ENCODE results near the gene DCHS1.

Gene DCHS1

DNA sequence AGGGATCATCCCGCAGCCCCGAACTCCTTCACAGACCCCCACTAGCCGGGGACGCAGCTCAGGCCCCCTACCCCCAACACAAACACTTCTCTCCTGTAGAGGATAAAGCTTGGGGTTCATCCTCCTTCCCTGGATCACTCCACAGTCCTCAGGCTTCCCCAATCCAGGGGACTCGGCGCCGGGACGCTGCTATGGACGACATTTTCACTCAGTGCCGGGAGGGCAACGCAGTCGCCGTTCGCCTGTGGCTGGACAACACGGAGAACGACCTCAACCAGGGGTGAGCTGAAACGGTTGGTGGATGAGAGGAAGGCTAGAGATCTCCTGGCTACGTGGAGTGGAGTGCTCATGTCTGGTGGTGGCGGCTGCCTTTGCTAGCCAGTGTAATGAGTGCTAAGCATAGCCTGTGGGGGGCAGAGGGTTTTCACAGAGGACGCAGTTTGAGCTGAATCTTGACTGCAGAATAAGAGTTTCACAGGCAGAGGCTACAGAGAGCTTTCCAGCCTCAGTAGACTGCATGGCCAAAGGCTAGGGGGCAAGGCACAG is 51.5 kb downstream of the DCHS1 start:
- Histone ChIP-seq H3K27ac (ENCODE audit: insufficient read depth in 1 of 2, low read depth in 1 of 2, low read length in 2 of 2, poor library complexity in 1 of 2, severe bottlenecking in 2 of 2) (peak overlapping the region; percentile 82 to 87), H3K36me3 (ENCODE audit: control insufficient read depth in 4 of 4, insufficient read depth in 4 of 4, low read length in 3 of 4) (peaks cover 18 to 43% (median 38%) of the 10 kb centered on the region in 4 experiments), H3K9me3 (ENCODE audit: control extremely low read depth in 1 of 5, control insufficient read depth in 4 of 5, insufficient read depth in 2 of 5, low read depth in 1 of 5, low read length in 4 of 5) (no peaks in the 10 kb centered on the region), H3K4me1 (ENCODE audit: control extremely low read depth in 1 of 4, control insufficient read depth in 4 of 4, insufficient read depth in 4 of 4, low read length in 3 of 4) (peaks cover 34 to 70% (median 60%) of the 10 kb centered on the region in 4 experiments), H3K4me3 (ENCODE audit: control insufficient read depth in 1 of 7, extremely low read depth in 1 of 7, insufficient read depth in 4 of 7, low read depth in 2 of 7, low read length in 6 of 7) (peak overlapping the region; percentile 61 to 97 (median 86)), H3K27me3 (replicated peaks in 2 of 5; ENCODE audit: control insufficient read depth in 4 of 5, insufficient read depth in 5 of 5, low read length in 4 of 5) (no peaks in the 10 kb centered on the region)
- peak; percentile 56 to 81 (median 73) for DNase-seq
- CTCF ChIA-PET, result interaction anchor here (1.0 to 2.2 kb wide), 13 partner anchors 9 to 99 kb away, joined by 3 to 12 read pairs (median 3); partner anchors contain the start of genes MRPL17 and TPP1
- POLR2A ChIA-PET, result interaction anchor here (0.9 to 2.0 kb wide), 2 partner anchors 14 to 19 kb away, joined by 3 to 8 read pairs; no protein-coding TSS in a partner anchor
- WGBS (ENCODE audit: insufficient coverage), result 0% methylated on average over 18 of the region's 20 CpGs

DNA sequence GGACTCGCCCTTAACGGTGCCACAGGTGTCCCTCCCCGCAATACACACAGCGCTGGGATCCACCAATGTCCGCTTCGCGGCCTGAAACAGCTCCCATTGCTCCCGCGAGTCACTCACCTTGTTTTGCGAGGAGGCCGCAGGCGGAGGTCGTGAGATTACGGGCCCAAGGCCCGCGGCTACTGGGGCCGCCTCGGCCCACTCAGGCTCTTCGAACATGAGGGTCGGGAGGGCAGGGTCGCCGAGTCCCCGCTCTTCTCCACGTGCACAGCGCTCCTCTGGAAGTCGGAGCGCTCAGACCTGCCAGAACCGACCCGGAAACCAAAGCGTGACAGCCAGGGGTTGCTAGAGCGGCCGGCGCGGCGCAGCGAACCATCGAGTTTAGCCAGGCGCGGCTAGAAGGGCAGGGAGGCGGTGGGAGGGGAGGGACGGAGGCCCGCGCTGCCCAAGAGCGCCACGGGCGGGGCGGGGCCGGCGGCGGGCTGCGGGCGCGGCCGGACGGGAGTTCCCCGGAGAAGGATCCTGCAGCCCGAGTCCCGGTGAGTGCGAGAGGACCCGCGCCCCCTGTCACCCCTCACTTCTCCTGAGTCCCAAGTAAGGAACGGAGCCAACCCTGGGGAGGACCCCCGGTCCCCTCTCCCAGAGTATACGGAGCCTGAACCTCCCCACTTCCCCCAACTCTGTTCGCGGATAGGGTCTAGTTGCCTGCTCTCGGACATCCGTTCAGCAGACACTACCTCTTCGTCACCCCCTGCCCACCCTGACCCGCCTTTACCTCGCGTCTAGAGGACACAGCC is 52.1 kb downstream of the DCHS1 start, which contains the start of the genes ILK and RRP8:
ILK (plus strand) TSS at position 488 of the 794 bp plus-strand sequence. CDS start 498 bp downstream, outside the sequence.
RRP8 (minus strand) TSS at position 330 of the 794 bp plus-strand sequence; CDS start at position 216, 114 bp downstream.
- WGBS (ENCODE audit: insufficient coverage), result 0% methylated on average over 66 of the region's 72 CpGs
- DNase-seq, result peak; percentile 89 to 92 (median 90)
- POLR2A ChIA-PET, result interaction anchor here (0.9 to 2.0 kb wide), 3 partner anchors 8 to 20 kb away, joined by 3 to 8 read pairs (median 4); partner anchors contain the start of gene TAF10
- Histone ChIP-seq H3K27ac (ENCODE audit: insufficient read depth in 1 of 2, low read depth in 1 of 2, low read length in 2 of 2, poor library complexity in 1 of 2, severe bottlenecking in 2 of 2) (peak within 1 kb of the TSS; percentile 82 to 87), H3K36me3 (ENCODE audit: control insufficient read depth in 4 of 4, insufficient read depth in 4 of 4, low read length in 3 of 4) (peaks cover 21 to 43% (median 38%) of the 10 kb centered on the region in 4 experiments), H3K4me3 (ENCODE audit: control insufficient read depth in 1 of 7, extremely low read depth in 1 of 7, insufficient read depth in 4 of 7, low read depth in 2 of 7, low read length in 6 of 7) (peak within 1 kb of the TSS; percentile 61 to 97 (median 86)), H3K27me3 (replicated peaks in 2 of 5; ENCODE audit: control insufficient read depth in 4 of 5, insufficient read depth in 5 of 5, low read length in 4 of 5) (no peaks in the 10 kb centered on the region), H3K4me1 (ENCODE audit: control extremely low read depth in 1 of 4, control insufficient read depth in 4 of 4, insufficient read depth in 4 of 4, low read length in 3 of 4) (peaks cover 34 to 67% (median 56%) of the 10 kb centered on the region in 4 experiments), H3K9me3 (ENCODE audit: control extremely low read depth in 1 of 5, control insufficient read depth in 4 of 5, insufficient read depth in 2 of 5, low read depth in 1 of 5, low read length in 4 of 5) (no peaks in the 10 kb centered on the region)
- CTCF ChIA-PET, result interaction anchor here (1.0 to 2.2 kb wide), 14 partner anchors 9 to 100 kb away, joined by 3 to 12 read pairs (median 4); partner anchors contain the start of genes MRPL17 and TPP1

DNA sequence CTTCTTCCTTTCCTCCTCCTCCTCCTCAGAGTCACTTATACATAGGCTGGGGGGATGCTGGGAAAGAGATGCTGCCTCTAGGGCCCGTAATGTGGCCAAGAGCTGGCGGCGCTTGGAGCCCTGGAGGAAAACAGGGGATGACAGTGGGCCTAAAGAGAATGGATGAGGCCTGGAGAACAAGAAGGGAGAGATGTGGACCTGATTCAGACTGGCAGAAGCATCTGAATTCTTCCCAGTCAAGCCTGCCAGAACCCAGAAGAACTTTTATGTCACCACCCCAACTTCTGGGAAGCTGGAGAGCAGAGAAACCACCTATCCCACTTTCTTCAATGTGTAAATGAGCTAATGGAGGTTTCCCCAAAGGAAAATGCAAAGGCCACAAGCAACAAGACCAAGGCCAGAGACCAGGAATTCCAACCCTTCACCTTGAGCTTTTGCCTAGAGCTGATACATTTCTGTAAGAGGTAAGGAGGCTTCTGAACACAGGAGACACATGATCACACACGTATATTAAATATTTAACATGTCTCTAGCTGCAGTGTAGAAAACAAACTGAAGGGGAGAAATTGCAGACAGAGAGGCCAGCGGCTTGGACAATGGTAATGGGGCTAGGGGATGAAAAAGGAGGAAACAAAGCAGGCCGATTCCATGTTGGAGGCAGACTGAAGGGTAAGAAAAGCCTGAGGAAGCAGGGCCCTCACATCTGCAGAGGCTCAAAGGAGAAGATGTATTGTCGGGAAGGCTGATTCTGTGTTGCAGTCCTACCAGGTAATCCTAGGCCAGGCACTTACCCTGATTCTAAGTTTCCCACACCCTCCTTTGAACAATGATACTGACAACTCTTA is 53.3 kb downstream of the DCHS1 start:
- H3K27ac ChIP-seq (ENCODE audit: insufficient read depth in 1 of 2, low read depth in 1 of 2, low read length in 2 of 2, poor library complexity in 1 of 2, severe bottlenecking in 2 of 2), result peak overlapping the region; percentile 71 to 87
- H3K4me3 ChIP-seq (ENCODE audit: control insufficient read depth in 1 of 7, extremely low read depth in 1 of 7, insufficient read depth in 4 of 7, low read depth in 2 of 7, low read length in 6 of 7), result peak overlapping the region; percentile 10 to 97 (median 86)
- ChIA-PET CTCF (interaction anchor here (1.2 to 2.2 kb wide), 5 partner anchors 8 to 81 kb away, joined by 3 to 7 read pairs (median 4); partner anchors contain the start of gene MRPL17), POLR2A (interaction anchor here (1.0 kb wide), 1 partner anchor 9 kb away, joined by 4 read pairs; the partner anchor contains the start of gene TAF10)
- WGBS (ENCODE audit: insufficient coverage), result 31% methylated on average over 2 of the region's 7 CpGs
- H3K4me1 ChIP-seq (ENCODE audit: control extremely low read depth in 1 of 4, control insufficient read depth in 4 of 4, insufficient read depth in 4 of 4, low read length in 3 of 4), result peaks cover 29 to 55% (median 44%) of the 10 kb centered on the region in 4 experiments
- H3K27me3 ChIP-seq (replicated peaks in 2 of 5; ENCODE audit: control insufficient read depth in 4 of 5, insufficient read depth in 5 of 5, low read length in 4 of 5), result no peaks in the 10 kb centered on the region
- no peaks in the 10 kb centered on the region for H3K9me3 ChIP-seq (ENCODE audit: control extremely low read depth in 1 of 5, control insufficient read depth in 4 of 5, insufficient read depth in 2 of 5, low read depth in 1 of 5, low read length in 4 of 5)
- no peak for DNase-seq
- peaks cover 26 to 45% (median 40%) of the 10 kb centered on the region in 4 experiments for H3K36me3 ChIP-seq (ENCODE audit: control insufficient read depth in 4 of 4, insufficient read depth in 4 of 4, low read length in 3 of 4)

DNA sequence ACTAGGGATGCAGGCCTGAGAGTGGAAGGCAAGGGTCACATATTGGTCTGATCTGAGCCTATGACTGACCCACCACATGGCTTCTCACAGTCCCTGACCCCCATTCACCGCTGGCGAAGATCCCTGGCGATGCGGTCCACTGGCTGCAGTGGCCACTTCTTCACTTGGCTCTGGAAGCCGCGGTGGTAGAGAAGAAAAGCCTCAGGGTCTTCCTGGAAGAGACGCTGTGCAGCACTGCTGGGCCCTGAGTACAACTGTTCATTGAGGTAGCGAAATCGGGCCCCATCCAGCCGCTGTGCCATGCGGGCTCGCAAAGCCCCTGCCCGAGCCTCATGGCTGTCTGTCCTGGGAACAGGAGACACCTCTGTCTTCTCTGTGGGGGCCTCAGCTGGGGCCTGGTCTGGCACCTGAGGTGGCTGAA is 54.6 kb downstream of the DCHS1 start:
- H3K9me3 ChIP-seq (ENCODE audit: control extremely low read depth in 1 of 5, control insufficient read depth in 4 of 5, insufficient read depth in 2 of 5, low read depth in 1 of 5, low read length in 4 of 5), result no peaks in the 10 kb centered on the region
- H3K4me3 ChIP-seq (ENCODE audit: control insufficient read depth in 1 of 7, extremely low read depth in 1 of 7, insufficient read depth in 4 of 7, low read depth in 2 of 7, low read length in 6 of 7), result no peak overlapping the region
- WGBS (ENCODE audit: insufficient coverage), result over 99% methylated on average over 13 of the region's 13 CpGs
- H3K27me3 ChIP-seq (replicated peaks in 2 of 5; ENCODE audit: control insufficient read depth in 4 of 5, insufficient read depth in 5 of 5, low read length in 4 of 5), result no peaks in the 10 kb centered on the region
- H3K27ac ChIP-seq (ENCODE audit: insufficient read depth in 1 of 2, low read depth in 1 of 2, low read length in 2 of 2, poor library complexity in 1 of 2, severe bottlenecking in 2 of 2), result peak overlapping the region in 1 of 2 experiments; percentile 87
- H3K4me1 ChIP-seq (ENCODE audit: control extremely low read depth in 1 of 4, control insufficient read depth in 4 of 4, insufficient read depth in 4 of 4, low read length in 3 of 4), result peaks cover 20 to 42% (median 32%) of the 10 kb centered on the region in 4 experiments
- POLR2A ChIA-PET, result no interaction called here
- no peak for DNase-seq
- CTCF ChIA-PET, result no interaction called here
- peaks cover 30 to 56% (median 49%) of the 10 kb centered on the region in 4 experiments for H3K36me3 ChIP-seq (ENCODE audit: control insufficient read depth in 4 of 4, insufficient read depth in 4 of 4, low read length in 3 of 4)

DNA sequence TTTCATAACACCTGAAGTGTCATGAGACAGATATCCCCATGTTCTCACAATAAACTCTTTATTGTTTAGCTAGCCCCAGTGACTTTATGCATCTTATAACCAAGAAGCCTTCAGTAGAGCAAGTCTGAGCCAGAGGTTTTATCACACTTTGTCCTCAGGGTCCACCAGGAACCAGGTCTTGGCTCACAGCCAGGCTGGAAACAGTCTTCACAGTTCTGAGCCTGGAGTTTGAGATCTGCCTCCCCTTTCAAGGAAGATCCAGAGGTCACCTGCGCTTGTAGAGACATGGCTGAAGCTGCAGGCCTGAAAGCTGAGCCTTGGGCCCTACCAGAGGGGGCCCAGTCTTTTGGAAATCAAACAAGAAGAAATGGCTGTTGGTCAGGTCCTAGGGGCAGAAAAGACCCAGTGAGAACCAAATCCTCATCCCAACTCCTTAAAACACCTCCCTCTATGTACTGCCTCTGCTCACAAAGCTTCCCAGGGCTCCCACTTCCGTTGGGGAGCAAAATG is 55.7 kb downstream of the DCHS1 start:
- DNase-seq, result no peak
- POLR2A ChIA-PET, result interaction anchor here (0.6 to 0.8 kb wide), 2 partner anchors 12 to 908 kb away, joined by 3 read pairs; partner anchors contain the start of gene TAF10
- Histone ChIP-seq H3K27ac (ENCODE audit: insufficient read depth in 1 of 2, low read depth in 1 of 2, low read length in 2 of 2, poor library complexity in 1 of 2, severe bottlenecking in 2 of 2) (no peak overlapping the region), H3K9me3 (ENCODE audit: control extremely low read depth in 1 of 5, control insufficient read depth in 4 of 5, insufficient read depth in 2 of 5, low read depth in 1 of 5, low read length in 4 of 5) (no peaks in the 10 kb centered on the region), H3K4me1 (ENCODE audit: control extremely low read depth in 1 of 4, control insufficient read depth in 4 of 4, insufficient read depth in 4 of 4, low read length in 3 of 4) (peaks cover 14 to 33% (median 23%) of the 10 kb centered on the region in 4 experiments), H3K4me3 (ENCODE audit: control insufficient read depth in 1 of 7, extremely low read depth in 1 of 7, insufficient read depth in 4 of 7, low read depth in 2 of 7, low read length in 6 of 7) (no peak overlapping the region), H3K27me3 (replicated peaks in 2 of 5; ENCODE audit: control insufficient read depth in 4 of 5, insufficient read depth in 5 of 5, low read length in 4 of 5) (no peaks in the 10 kb centered on the region), H3K36me3 (ENCODE audit: control insufficient read depth in 4 of 4, insufficient read depth in 4 of 4, low read length in 3 of 4) (peaks cover 30 to 62% (median 52%) of the 10 kb centered on the region in 4 experiments)
- 86% methylated on average over 1 of the region's 2 CpGs for WGBS (ENCODE audit: insufficient coverage)
- CTCF ChIA-PET, result interaction anchor here (0.7 to 1.2 kb wide), 3 partner anchors 13 to 67 kb away, joined by 3 read pairs; partner anchors contain the start of gene TAF10

DNA sequence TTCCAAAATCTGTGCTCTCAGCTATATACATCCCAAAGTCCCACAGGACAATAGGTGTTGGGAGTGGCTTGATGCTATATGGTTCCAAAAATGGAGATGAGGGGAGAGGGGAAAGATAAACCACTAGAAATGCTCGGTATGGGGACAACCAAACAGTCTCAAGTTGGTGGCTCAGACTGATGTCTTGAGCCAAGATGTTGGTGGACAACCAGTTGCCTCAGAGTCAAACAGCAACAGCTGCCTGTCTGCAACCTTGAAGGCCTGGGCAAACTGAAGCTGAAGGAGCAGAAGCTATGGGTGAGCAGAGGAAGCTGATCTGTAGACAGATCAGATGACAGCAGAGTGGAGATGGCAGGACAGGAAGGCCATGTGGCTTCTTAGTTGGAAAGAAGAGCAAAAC is 56.2 kb downstream of the DCHS1 start:
- WGBS (ENCODE audit: insufficient coverage), result 100% methylated on average over 1 of the region's 1 CpG
- ChIA-PET POLR2A (interaction anchor here (0.8 kb wide), 1 partner anchor 13 kb away, joined by 3 read pairs; the partner anchor contains the start of gene TAF10), CTCF (interaction anchor here (1.0 to 1.4 kb wide), 3 partner anchors 13 to 84 kb away, joined by 3 to 4 read pairs (median 3); partner anchors contain the start of genes MRPL17 and TAF10)
- Histone ChIP-seq H3K36me3 (ENCODE audit: control insufficient read depth in 4 of 4, insufficient read depth in 4 of 4, low read length in 3 of 4) (peaks cover 30 to 66% (median 53%) of the 10 kb centered on the region in 4 experiments), H3K9me3 (ENCODE audit: control extremely low read depth in 1 of 5, control insufficient read depth in 4 of 5, insufficient read depth in 2 of 5, low read depth in 1 of 5, low read length in 4 of 5) (no peaks in the 10 kb centered on the region), H3K27ac (ENCODE audit: insufficient read depth in 1 of 2, low read depth in 1 of 2, low read length in 2 of 2, poor library complexity in 1 of 2, severe bottlenecking in 2 of 2) (no peak overlapping the region), H3K4me1 (ENCODE audit: control extremely low read depth in 1 of 4, control insufficient read depth in 4 of 4, insufficient read depth in 4 of 4, low read length in 3 of 4) (peaks cover 10 to 32% (median 19%) of the 10 kb centered on the region in 4 experiments), H3K4me3 (ENCODE audit: control insufficient read depth in 1 of 7, extremely low read depth in 1 of 7, insufficient read depth in 4 of 7, low read depth in 2 of 7, low read length in 6 of 7) (no peak overlapping the region), H3K27me3 (replicated peaks in 2 of 5; ENCODE audit: control insufficient read depth in 4 of 5, insufficient read depth in 5 of 5, low read length in 4 of 5) (no peaks in the 10 kb centered on the region)
- DNase-seq, result no peak
